ENCODE results near the gene FGFR4.
"Not testable (repeated sequence)": the region's sequence is repeated elsewhere in the genome, so short reads cannot be mapped to it uniquely, and the experiment has no call there.

The FGFR4 gene

GRCh38 chr5:177086654-177087397, at the start of gene FGFR4:
Gene FGFR4, plus strand, starts transcription at chr5:177086915. Its CDS starts 2,688 bp downstream, at chr5:177089603.
- DNase-seq (ENCODE audit: low read depth): peak; percentile 48

DNA sequence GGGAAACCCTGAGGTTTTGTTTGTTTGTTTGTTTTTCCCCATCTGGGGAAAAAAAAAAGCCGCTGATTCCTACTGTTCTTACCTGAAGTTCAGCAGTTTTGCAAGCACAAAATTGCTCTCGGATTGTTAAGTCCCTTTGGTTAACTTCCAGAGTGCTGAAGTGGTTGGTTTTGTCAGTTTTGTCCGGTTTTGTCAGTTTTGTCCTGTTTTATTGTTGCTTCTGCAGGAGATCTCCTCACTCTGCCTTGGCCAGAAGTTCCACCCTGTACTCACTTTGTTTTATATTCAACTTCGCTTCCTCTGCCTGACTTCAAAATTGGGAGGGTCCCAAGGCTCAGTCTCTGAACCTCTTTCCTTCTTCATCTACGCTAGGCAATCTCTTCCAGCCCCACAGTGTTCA, 49.8 kb upstream of the FGFR4 start:
- no peak for DNase-seq (ENCODE audit: low read depth)

DNA sequence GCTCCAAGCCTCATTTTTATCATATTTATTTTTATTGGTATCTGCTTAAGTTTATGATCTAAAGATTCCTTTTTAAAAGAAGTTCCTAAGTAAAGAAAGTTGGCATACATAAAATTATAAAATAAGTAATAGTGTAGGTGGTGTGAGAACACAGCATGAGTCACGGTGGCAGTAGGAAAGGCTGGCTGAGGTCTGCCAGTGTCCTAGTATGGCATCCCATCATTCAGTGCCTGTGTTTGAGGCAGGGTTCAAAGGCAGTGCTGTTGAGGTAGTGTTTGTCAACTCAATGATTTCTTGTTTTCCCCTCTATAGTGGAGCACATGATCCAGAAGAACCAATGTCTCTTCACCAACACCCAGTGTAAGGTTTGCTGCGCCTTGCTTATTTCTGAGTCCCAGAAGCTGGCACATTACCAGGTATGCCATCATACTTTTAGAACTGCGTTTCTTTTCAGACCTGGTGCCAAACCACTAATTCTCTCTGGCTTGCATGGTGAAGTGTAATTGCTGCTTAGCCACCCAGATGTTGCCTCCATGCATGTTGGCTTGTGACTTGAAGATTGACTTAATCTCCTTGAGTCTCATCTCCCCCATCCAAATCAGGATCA, 45.8 kb upstream of the FGFR4 start:
- no peak for DNase-seq (ENCODE audit: low read depth)

DNA sequence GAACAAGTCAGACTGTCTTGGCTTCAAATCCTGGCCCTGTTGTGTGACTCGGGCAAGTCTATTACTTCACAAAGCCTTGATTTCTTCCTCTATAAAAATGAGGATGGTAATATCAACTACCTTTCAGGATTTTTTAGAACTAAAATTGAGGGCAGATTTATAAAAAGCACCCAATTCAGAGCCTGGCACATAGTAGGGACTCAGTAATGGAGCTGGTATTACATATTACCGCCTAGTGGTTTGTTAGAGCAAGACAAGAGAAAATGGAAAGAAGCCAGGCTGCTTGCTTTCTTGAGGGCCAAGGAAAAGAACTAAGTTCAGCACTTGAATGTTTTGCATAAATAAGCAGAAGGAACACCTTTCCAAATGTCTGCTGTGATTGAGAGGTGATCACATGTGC, 44.8 kb upstream of the FGFR4 start:
- no peak for DNase-seq (ENCODE audit: low read depth)

GRCh38 chr5:177043114-177043513, 43.6 kb upstream of the FGFR4 start:
- no peak for DNase-seq (ENCODE audit: low read depth)

DNA sequence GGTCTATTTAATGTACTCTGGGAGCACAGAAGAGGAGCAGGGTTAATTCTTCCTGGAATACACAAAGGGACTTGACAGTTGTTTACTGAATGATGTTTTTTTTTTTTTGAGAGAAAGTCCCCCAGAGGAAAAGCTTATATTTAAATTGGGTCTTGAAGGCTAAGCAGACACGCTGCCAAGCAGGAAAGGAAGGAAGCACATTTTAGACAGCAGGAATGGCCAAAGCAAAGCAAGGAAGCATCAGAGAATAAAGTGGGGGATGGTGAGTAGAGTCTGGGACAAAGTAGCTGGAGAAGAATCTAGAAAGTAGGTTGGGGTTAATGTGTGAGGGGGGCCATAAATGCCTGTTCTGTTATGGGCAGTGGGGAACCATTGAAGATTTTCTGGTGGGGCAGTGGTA, 42.8 kb upstream of the FGFR4 start:
- no peak for DNase-seq (ENCODE audit: low read depth)

DNA sequence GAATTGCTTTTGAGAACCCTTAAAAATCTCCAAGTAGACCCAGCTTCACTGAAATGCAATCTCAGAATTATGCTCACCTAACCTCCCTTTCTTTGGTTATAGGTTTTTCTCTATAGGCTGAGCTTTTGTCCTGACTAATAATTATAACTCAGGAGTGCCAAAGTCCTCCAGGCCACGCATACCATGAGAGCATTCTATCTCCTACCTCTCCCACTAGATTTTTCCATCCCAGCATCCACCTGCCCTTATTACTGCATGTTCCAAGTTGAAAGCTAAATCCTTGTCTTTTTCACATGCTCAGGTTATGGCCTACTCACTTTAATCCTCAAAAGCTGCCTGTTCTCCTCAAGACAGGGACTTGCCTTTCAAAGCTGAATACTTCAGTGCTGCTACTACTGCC, 42.1 kb upstream of the FGFR4 start:
- DNase-seq (ENCODE audit: low read depth): no peak

DNA sequence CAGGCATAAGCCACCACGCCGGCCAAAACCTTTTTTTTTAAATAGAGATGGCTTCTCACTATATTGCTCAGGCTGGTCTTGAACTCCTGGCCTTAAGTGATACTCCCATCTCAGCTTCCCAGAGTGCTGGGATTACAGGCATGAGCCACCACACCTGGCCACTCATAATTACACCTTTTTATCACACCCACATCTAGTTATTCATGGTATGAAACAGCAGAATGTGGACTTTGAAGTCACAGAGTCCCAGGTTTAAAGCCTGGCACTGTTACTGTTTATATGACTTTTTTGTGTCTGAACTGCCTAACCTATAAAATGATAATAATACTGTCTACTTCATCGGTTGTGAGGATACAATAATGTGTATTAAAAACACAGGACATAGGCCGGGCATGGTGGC, 41.1 kb upstream of the FGFR4 start:
- no peak for DNase-seq (ENCODE audit: low read depth)

- not testable (repeated sequence) for DNase-seq (ENCODE audit: low read depth)
Measured at GRCh38 chr5:177048531-177048930, 38.2 kb upstream of the FGFR4 start.

DNA sequence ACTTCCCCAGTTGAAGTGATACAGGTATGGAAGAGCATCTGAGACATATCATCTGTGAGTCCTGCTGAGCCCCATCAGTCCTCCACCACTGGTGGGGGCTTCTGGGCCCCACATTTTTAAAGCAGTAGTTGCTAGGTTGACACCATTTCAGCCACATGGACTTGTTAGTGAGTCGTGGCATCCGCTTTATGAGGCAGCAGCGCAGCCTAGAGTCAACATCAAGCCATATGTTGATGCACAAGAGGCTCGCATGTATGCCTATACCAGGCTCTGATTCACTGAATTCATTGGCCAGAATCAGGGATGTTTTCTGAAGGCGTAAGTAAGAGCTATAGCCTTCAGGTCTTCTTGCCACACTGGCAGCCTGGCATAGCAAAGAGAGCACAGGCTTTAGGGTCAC, 37.4 kb upstream of the FGFR4 start:
- no peak for DNase-seq (ENCODE audit: low read depth)

DNA sequence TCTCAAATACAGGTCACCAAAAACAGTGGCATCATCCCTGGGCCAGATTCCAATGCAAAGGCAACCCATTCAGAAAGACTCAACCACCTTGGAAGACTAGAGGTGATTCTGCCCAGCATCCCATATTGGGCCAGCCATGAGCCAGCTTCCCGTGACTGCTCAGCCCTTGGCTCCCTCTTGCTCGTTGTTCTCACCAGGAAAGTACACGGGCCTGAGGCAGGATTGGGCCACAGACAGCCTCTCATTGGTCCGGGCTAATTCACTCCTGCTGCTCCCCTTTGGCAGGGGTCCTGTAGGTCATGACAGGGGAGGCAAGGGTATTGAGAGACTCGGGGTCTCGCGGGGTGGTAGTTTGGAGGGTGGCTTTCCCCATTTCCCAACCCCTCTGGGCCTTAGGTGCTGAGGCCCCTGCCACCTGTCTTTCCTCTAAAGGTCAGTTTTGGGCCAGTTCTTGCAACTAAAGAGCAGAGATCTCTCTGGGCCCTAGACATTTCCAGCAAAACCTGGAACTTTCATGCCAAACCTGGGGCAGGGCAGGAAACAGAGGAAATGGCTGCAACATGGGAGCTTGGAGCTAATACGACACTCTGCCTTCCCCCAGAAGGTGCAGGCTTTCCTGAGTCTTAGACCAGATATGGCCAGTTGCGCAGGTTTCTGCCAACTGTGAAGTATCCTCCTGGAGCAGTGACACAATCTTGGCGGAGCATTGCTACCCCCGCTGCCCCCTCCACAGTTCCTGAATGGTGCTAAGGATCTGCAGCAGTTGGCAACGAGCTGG, 22.0 kb upstream of the FGFR4 start:
- no peak for DNase-seq (ENCODE audit: low read depth)

GRCh38 chr5:177065491-177065890, 21.2 kb upstream of the FGFR4 start:
- DNase-seq (ENCODE audit: low read depth): no peak

GRCh38 chr5:177066224-177066623, 20.5 kb upstream of the FGFR4 start:
- no peak for DNase-seq (ENCODE audit: low read depth)

DNA sequence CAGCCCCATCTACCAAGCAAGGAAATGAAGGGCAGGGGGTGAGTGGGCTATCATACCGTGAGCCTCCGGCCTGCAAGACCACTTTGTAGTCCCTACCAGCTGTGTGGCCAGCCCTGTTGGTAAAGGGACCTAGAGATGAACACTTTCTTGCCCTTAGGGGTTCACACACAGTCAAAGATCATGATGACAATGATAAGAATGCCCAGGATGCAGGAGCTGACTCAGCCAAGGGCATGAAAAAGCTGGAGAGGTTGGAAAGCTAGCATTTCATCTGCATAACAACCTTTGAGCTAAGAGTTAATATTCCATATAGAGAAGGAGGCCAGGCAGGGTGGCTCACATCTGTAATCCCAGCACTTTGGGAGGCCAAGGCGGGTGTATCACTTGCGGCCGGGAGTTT, 19.2 kb upstream of the FGFR4 start:
- no peak for DNase-seq (ENCODE audit: low read depth)

GRCh38 chr5:177070536-177071191, 16.1 kb upstream of the FGFR4 start:
- no peak for DNase-seq (ENCODE audit: low read depth)

GRCh38 chr5:177071666-177072385, 14.9 kb upstream of the FGFR4 start:
- peak; percentile 65 for DNase-seq (ENCODE audit: low read depth)

- DNase-seq (ENCODE audit: low read depth): no peak
Measured at GRCh38 chr5:177077335-177077734, 9.4 kb upstream of the FGFR4 start.

- no peak for DNase-seq (ENCODE audit: low read depth)
Measured at GRCh38 chr5:177079606-177080005, 7.1 kb upstream of the FGFR4 start.

DNA sequence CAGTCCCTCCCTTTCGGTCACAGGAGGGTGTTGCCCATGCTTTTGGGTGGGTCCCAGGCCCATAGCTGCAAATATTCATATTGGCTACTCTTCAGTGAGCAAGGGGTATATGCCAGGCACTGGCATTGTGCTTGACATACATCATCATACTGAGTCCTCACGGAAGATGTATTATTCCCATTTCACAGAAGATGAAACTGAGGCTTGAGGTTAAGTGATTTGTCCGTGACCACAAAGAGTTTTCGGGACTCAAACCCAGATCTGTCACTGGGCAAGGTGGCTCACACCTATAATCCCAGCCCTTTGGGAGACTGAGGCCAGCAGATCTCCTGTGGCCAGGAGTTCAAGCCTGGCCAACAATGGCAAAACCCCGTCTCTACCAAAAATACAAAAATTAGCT, 6.5 kb upstream of the FGFR4 start:
- DNase-seq (ENCODE audit: low read depth): no peak

GRCh38 chr5:177081859-177082258, 4.9 kb upstream of the FGFR4 start:
- DNase-seq (ENCODE audit: low read depth): no peak

DNA sequence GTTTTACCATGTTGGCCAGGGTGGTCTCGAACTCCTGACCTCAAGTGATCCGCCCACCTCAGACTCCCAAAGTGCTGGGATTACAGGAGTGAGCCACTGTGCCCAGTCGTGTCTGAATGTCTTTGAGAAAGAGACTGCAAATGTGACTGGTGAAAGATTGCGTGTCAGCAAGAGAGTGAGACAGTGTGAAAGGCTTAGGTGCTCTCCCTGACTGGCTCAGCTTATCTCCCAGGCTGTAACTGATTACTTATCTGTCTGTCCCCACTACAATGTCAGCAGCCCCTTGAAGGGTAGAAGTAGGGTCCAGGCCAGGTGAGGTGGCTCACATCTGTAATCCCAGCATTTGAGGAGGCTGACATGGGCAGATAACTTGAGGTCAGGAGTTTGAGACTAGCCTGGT, 3.4 kb upstream of the FGFR4 start:
- no peak for DNase-seq (ENCODE audit: low read depth)

DNA sequence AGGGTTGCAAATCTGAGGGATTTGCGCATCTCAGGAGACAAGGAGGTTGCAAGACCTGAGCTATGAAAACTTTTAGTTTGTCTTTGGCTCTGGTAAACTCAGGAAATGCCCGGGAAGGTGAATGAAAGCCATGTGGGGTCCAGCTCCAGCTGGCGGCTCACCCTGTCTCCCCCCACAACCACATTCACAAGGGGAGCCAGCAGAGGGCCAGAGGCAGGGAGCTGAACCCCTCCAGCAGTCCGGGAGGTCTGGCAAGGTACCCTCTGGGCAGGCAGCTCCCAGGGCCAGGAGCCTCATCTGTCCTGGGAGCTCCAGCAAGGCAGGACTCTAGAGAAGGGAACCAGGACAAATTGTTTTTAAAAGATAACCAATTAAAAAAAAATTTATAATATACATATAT, 2.5 kb upstream of the FGFR4 start:
- no peak for DNase-seq (ENCODE audit: low read depth)
